Natural killer cell (primary cell): ENCODE measurements around the gene ETFBKMT. TPM values are rescaled to one million over a fixed set of nuclear protein-coding genes. Genes with fewer than 3 reads are reported as not detected.

ENCODE experiments used
- ATAC-seq, 3 donors: fragments of 150-1000 bp in 2 of 3; fragments of 200-7000 bp in 1 of 3; cut with Tn5 transposase; 1 replicate in 1 of 3; 2 replicates in 2 of 3; pipeline ENCODE4 v1.10.0; 2021; ENCODE audit warnings: mild to moderate bottlenecking in 2 of 3, moderate library complexity in 2 of 3
- DNase-seq, 2 donors: peaks; one replicate each; pipeline versions ENCODE4 v3.0.0 to v3.0.0-alpha.2; 2013 to 2021; ENCODE audit warnings: mixed read lengths in 1 of 2
- H3K27ac ChIP-seq: one replicate; pipeline ENCODE4 v1.5.1; 2013; ENCODE audit warnings: mild to moderate bottlenecking, low read length
- H3K27me3 ChIP-seq: one replicate; pipeline ENCODE4 v1.6.1; 2013; ENCODE audit warnings: low read length; ENCODE audit not compliant: control insufficient read depth, insufficient read depth
- H3K36me3 ChIP-seq: one replicate; pipeline ENCODE4 v1.6.1; 2013; ENCODE audit warnings: low read length; ENCODE audit not compliant: control insufficient read depth, insufficient read depth
- H3K4me1 ChIP-seq: one replicate; pipeline ENCODE4 v1.6.1; 2013; ENCODE audit warnings: low read length; ENCODE audit not compliant: control insufficient read depth, insufficient read depth
- H3K4me3 ChIP-seq: one replicate; pipeline ENCODE4 v1.5.1; 2013; ENCODE audit warnings: low read length
- H3K9me3 ChIP-seq: one replicate; pipeline ENCODE4 v1.6.1; 2013; ENCODE audit warnings: low read length; ENCODE audit not compliant: control insufficient read depth, insufficient read depth
- H3K27ac Mint-ChIP-seq, 2 donors: one replicate each; pipeline ENCODE4 v1.8.0; 2022; ENCODE audit warnings: mild to moderate bottlenecking in 2 of 2, mixed read lengths in 2 of 2, moderate library complexity in 1 of 2
- H3K27me3 Mint-ChIP-seq, 2 donors: one replicate each; pipeline ENCODE4 v1.8.0; 2022; ENCODE audit warnings: low read depth in 2 of 2, mixed read lengths in 2 of 2
- H3K36me3 Mint-ChIP-seq: one replicate; pipeline ENCODE4 v1.8.0; 2022; ENCODE audit warnings: mixed read lengths
- H3K4me1 Mint-ChIP-seq, 2 donors: one replicate each; pipeline ENCODE4 v1.8.0; 2022; ENCODE audit warnings: mixed read lengths in 2 of 2
- H3K4me3 Mint-ChIP-seq: one replicate; pipeline ENCODE4 v1.8.0; 2022; ENCODE audit warnings: mild to moderate bottlenecking, moderate library complexity, mixed read lengths
- H3K9me3 Mint-ChIP-seq, 2 donors: one replicate each; pipeline ENCODE4 v1.8.0; 2022; ENCODE audit warnings: mixed read lengths in 2 of 2
- CTCF ChIP-seq: fragments of 200-600 bp; IDR thresholded peaks from one replicate; pipeline ENCODE4 v1.8.0; 2022; ENCODE audit warnings: antibody characterized with exemption
- WGBS: methylation state at CpG from one replicate; pipeline ENCODE4 v1.1.7; 2013; ENCODE audit warnings: missing lambda C conversion rate; ENCODE audit not compliant: insufficient coverage; 5-methylcytosine and 5-hydroxymethylcytosine counted together
- intact Hi-C: fragments of 100-400 bp; cut with micrococcal nuclease; formaldehyde crosslinking; loops from one replicate; pipeline ENCODE4 v1.14.2; 2022
- total RNA-seq, 4 donors: library from RNA; stranded (reverse); fragments of 120-200 nt in 1 of 4; gene quantifications; one replicate each; pipeline versions ENCODE4 v1.2.3 to v1.2.4, GENCODE V29; 2013 to 2022

The ETFBKMT gene
- total RNA-seq, 3 donors from 2014 or later (not counting 1 experiment from before 2014, with no cell fraction given), result 1.2 to 1.9 (median 1.2) TPM

- Histone ChIP-seq H3K9me3 (no peaks in the 10 kb centered on the region), H3K27ac (no peak overlapping the region), H3K4me3 (no peak overlapping the region), H3K4me1 (peaks cover 3% of the 10 kb centered on the region), H3K27me3 (no peaks in the 10 kb centered on the region), H3K36me3 (no peaks in the 10 kb centered on the region)
- Mint-ChIP-seq H3K36me3 (no peaks in the 10 kb centered on the region), H3K27ac (no peak overlapping the region), H3K4me1 (peaks cover 3 to 6% of the 10 kb centered on the region in 2 donors), H3K9me3 (no peaks in the 10 kb centered on the region), H3K4me3 (no peak overlapping the region), H3K27me3 (peaks cover 0 to 3% of the 10 kb centered on the region in 2 donors)
- intact Hi-C loops, result no loop called here
- TF ChIP-seq CTCF, result no peak
- 83% methylated on average over 11 of the region's 11 CpGs for WGBS
- DNase-seq (no peak), ATAC-seq (no peak)
Measured at GRCh38 chr12:31641509-31642090, 17.9 kb upstream of the ETFBKMT start.

- Histone ChIP-seq H3K27ac (no peak overlapping the region), H3K27me3 (no peaks in the 10 kb centered on the region), H3K9me3 (no peaks in the 10 kb centered on the region), H3K4me3 (no peak overlapping the region), H3K4me1 (peaks cover 3% of the 10 kb centered on the region), H3K36me3 (no peaks in the 10 kb centered on the region)
- Mint-ChIP-seq H3K9me3 (no peaks in the 10 kb centered on the region), H3K27ac (no peak overlapping the region), H3K27me3 (peaks cover 0 to 10% of the 10 kb centered on the region in 2 donors), H3K4me1 (peaks cover 0 to 8% of the 10 kb centered on the region in 2 donors), H3K36me3 (no peaks in the 10 kb centered on the region), H3K4me3 (no peak overlapping the region)
- 78% methylated on average over 4 of the region's 8 CpGs for WGBS
- intact Hi-C loops, result no loop called here
- TF ChIP-seq CTCF, result no peak
- ATAC-seq, result no peak
- DNase-seq, result no peak
Measured at GRCh38 chr12:31644536-31644935, 15.0 kb upstream of the ETFBKMT start.

GRCh38 chr12:31645924-31646323, 13.6 kb upstream of the ETFBKMT start:
- WGBS, result 39% methylated on average over 3 of the region's 5 CpGs
- H3K4me3 Mint-ChIP-seq, result no peak overlapping the region
- intact Hi-C loops, result no loop called here

More at GRCh38 chr12:31645924-31646323, 13.6 kb upstream of the ETFBKMT start:
- Mint-ChIP-seq H3K27me3 (peaks cover 0 to 10% of the 10 kb centered on the region in 2 donors), H3K36me3 (no peaks in the 10 kb centered on the region), H3K27ac (no peak overlapping the region), H3K4me1 (peaks cover 0 to 8% of the 10 kb centered on the region in 2 donors), H3K9me3 (no peaks in the 10 kb centered on the region)
- no peaks in the 10 kb centered on the region for H3K9me3 ChIP-seq
- no peak overlapping the region for H3K4me3 ChIP-seq
- DNase-seq, result no peak
- no peaks in the 10 kb centered on the region for H3K36me3 ChIP-seq
- ATAC-seq, result no peak
- TF ChIP-seq CTCF, result no peak
- H3K4me1 ChIP-seq, result peaks cover 3% of the 10 kb centered on the region
- H3K27me3 ChIP-seq, result no peaks in the 10 kb centered on the region
- H3K27ac ChIP-seq, result no peak overlapping the region
